ENCODE data around the gene ERFE.

Gene ERFE

GRCh38 chr2:238141541-238142318, 17.0 kb upstream of the ERFE start:
- Mint-ChIP-seq H3K9me3 (no peaks in the 10 kb centered on the region), H3K4me1 (peaks cover 3% of the 10 kb centered on the region), H3K27ac (no peak overlapping the region), H3K27me3 (no peaks in the 10 kb centered on the region), H3K36me3 (ENCODE audit: low read depth) (no peaks in the 10 kb centered on the region), H3K4me3 (no peak overlapping the region)
- no peak for ATAC-seq
- no peak for DNase-seq

GRCh38 chr2:238142382-238143205, 16.2 kb upstream of the ERFE start:
- no peak overlapping the region for H3K27ac Mint-ChIP-seq
- no peak for DNase-seq
- peaks cover 3% of the 10 kb centered on the region for H3K4me1 Mint-ChIP-seq
- H3K36me3 Mint-ChIP-seq (ENCODE audit: low read depth), result no peaks in the 10 kb centered on the region
- no peak overlapping the region for H3K4me3 Mint-ChIP-seq
- no peak for ATAC-seq
- no peaks in the 10 kb centered on the region for H3K9me3 Mint-ChIP-seq
- no peaks in the 10 kb centered on the region for H3K27me3 Mint-ChIP-seq

- Mint-ChIP-seq H3K36me3 (ENCODE audit: low read depth) (no peaks in the 10 kb centered on the region), H3K27ac (no peak overlapping the region), H3K9me3 (no peaks in the 10 kb centered on the region), H3K27me3 (no peaks in the 10 kb centered on the region), H3K4me1 (peaks cover 3% of the 10 kb centered on the region), H3K4me3 (no peak overlapping the region)
- ATAC-seq (no peak), DNase-seq (peak; percentile 26)
Measured at GRCh38 chr2:238143239-238143951, 15.4 kb upstream of the ERFE start.

DNA sequence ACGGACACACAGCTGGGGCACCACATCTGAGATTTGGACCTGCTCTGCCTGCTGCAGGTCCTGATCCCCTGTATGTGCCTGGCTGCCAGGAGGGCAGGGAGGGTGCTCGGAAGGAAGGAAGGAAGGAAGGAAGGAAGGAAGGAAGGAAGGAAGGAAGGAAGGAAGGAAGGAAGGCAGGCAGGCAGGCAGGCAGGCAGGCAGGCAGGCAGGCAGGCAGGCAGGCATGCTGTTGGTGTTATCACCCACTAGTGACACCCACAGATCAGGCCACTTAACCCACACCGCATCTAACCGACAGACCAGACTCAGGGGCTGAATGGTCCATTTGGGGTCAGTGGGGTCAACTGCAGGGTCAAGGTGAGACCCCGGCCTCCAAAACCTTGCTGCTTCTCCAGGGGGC, 14.5 kb upstream of the ERFE start:
- ATAC-seq (no peak), DNase-seq (no peak)
- Mint-ChIP-seq H3K4me3 (no peak overlapping the region), H3K9me3 (no peaks in the 10 kb centered on the region), H3K36me3 (ENCODE audit: low read depth) (no peaks in the 10 kb centered on the region), H3K27me3 (no peaks in the 10 kb centered on the region), H3K27ac (no peak overlapping the region), H3K4me1 (peaks cover 3% of the 10 kb centered on the region)

DNA sequence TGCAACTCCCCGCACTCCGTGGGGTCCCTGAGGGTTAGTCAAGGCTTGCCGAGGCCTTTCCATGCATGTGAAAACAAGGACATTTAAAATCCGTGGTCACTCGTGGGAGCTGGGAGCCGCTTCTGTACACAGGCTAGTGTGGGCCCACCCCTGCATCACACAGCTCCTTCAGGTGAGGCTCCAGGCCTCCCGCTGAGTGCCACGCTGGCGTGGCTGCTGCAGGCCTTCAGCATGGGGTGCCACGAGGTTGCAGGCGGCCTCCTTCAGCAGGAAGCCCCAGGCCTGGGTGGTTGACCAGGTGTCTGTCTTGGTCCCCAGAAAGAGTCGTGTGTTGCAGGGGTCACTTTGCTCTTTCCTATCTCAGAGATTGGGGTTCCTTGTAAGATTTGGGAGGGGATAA, 13.7 kb upstream of the ERFE start:
- no peaks in the 10 kb centered on the region for H3K36me3 Mint-ChIP-seq (ENCODE audit: low read depth)
- H3K27ac Mint-ChIP-seq, result no peak overlapping the region
- ATAC-seq (no peak), DNase-seq (no peak)
- H3K4me3 Mint-ChIP-seq, result no peak overlapping the region
- no peaks in the 10 kb centered on the region for H3K9me3 Mint-ChIP-seq
- H3K4me1 Mint-ChIP-seq, result peaks cover 3% of the 10 kb centered on the region
- no peaks in the 10 kb centered on the region for H3K27me3 Mint-ChIP-seq

DNA sequence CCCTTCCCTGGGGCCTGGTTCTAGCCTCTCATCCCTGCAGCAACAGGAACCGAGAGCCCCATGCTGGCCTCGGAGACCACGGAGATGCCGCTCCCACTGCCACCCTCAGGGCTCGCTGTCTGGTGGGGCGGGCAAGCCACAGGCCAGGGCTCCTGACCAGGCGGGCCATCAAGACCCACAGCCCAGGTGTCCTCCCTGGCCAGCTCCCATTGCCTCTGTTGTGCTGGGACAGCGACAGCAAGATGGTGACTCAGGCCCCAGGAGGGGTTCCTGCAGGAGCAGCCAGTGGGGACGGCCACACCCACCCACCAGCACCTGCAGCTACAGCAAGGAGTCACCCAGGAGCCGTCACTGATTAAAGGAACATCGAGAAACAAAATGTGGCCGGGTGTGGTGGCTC, 12.9 kb upstream of the ERFE start:
- Mint-ChIP-seq H3K36me3 (ENCODE audit: low read depth) (no peaks in the 10 kb centered on the region), H3K9me3 (no peaks in the 10 kb centered on the region), H3K27me3 (no peaks in the 10 kb centered on the region), H3K4me3 (no peak overlapping the region), H3K27ac (no peak overlapping the region), H3K4me1 (peaks cover 3% of the 10 kb centered on the region)
- ATAC-seq (no peak), DNase-seq (no peak)

DNA sequence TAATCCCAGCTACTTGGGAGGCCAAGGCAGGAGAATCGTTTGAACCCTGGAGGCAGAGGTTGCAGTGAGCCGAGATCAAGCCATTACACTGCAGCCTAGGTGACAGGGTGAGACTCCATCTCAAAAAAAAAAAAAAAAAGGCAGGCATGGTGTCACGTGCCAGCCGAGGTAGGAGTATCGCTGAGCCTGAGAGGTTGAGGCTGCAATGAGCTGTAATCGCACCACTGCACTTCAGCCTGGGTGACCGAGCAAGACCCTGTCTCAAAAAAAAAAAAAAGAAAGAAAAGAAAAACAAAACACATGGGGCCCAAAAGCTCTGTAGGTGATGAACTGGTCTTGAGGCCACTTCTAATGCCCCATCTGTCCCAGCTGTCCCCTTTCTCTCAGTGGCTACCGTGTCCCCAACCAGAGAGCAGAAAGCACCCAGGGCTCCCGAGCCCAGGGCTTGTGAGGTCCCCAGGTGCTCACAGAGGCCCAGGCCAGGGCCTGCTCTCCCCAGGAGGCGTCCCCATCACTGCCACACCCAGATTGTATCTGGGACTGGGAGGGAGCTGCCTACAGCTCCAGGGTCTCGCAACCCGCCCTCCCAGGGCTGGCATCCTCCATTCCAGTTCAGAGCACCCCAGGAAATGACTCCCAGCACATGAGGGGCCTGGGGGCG, 11.8 kb upstream of the ERFE start:
- Mint-ChIP-seq H3K9me3 (no peaks in the 10 kb centered on the region), H3K4me1 (no peaks in the 10 kb centered on the region), H3K4me3 (no peak overlapping the region), H3K27me3 (no peaks in the 10 kb centered on the region), H3K36me3 (ENCODE audit: low read depth) (no peaks in the 10 kb centered on the region), H3K27ac (no peak overlapping the region)
- ATAC-seq (no peak), DNase-seq (no peak)

DNA sequence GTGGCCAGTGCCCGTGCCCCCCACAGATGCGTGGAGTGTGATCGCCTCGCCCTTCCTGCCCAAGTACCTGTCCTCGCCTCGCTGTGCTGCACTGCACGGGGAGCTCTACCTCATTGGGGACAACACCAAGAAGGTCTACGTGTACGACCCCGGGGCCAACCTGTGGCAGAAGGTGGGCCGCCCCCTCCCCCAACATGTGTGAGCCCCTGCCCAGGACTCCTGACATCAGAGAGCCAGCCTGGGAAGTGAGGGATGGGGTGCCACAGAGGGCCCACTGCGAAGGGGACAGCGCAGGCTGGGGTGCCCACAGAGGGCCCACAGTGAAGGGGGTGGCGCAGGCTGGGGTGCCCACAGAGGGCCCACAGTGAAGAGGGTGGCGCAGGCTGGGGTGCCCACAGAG, 9.8 kb upstream of the ERFE start:
- no peaks in the 10 kb centered on the region for H3K9me3 Mint-ChIP-seq
- no peaks in the 10 kb centered on the region for H3K36me3 Mint-ChIP-seq (ENCODE audit: low read depth)
- DNase-seq (no peak), ATAC-seq (no peak)
- H3K4me3 Mint-ChIP-seq, result no peak overlapping the region
- H3K4me1 Mint-ChIP-seq, result no peaks in the 10 kb centered on the region
- H3K27ac Mint-ChIP-seq, result no peak overlapping the region
- no peaks in the 10 kb centered on the region for H3K27me3 Mint-ChIP-seq

GRCh38 chr2:238149841-238150572, 8.8 kb upstream of the ERFE start:
- no peaks in the 10 kb centered on the region for H3K9me3 Mint-ChIP-seq
- H3K36me3 Mint-ChIP-seq (ENCODE audit: low read depth), result no peaks in the 10 kb centered on the region
- H3K27me3 Mint-ChIP-seq, result no peaks in the 10 kb centered on the region
- ATAC-seq (no peak), DNase-seq (no peak)
- H3K4me3 Mint-ChIP-seq, result no peak overlapping the region
- H3K27ac Mint-ChIP-seq, result no peak overlapping the region
- H3K4me1 Mint-ChIP-seq, result no peaks in the 10 kb centered on the region

GRCh38 chr2:238150686-238151085, 8.1 kb upstream of the ERFE start:
- Mint-ChIP-seq H3K27ac (no peak overlapping the region), H3K27me3 (no peaks in the 10 kb centered on the region), H3K4me3 (no peak overlapping the region), H3K36me3 (ENCODE audit: low read depth) (no peaks in the 10 kb centered on the region), H3K9me3 (no peaks in the 10 kb centered on the region), H3K4me1 (no peaks in the 10 kb centered on the region)
- ATAC-seq (no peak), DNase-seq (no peak)

- H3K4me3 Mint-ChIP-seq, result no peak overlapping the region
- H3K27me3 Mint-ChIP-seq, result no peaks in the 10 kb centered on the region
- no peak for ATAC-seq
- H3K4me1 Mint-ChIP-seq, result no peaks in the 10 kb centered on the region
- no peak overlapping the region for H3K27ac Mint-ChIP-seq
- no peaks in the 10 kb centered on the region for H3K9me3 Mint-ChIP-seq
- no peak for DNase-seq
- no peaks in the 10 kb centered on the region for H3K36me3 Mint-ChIP-seq (ENCODE audit: low read depth)
Measured at GRCh38 chr2:238151205-238151604, 7.6 kb upstream of the ERFE start.

- ATAC-seq (no peak), DNase-seq (no peak)
- Mint-ChIP-seq H3K36me3 (ENCODE audit: low read depth) (no peaks in the 10 kb centered on the region), H3K4me3 (no peak overlapping the region), H3K4me1 (no peaks in the 10 kb centered on the region), H3K27me3 (no peaks in the 10 kb centered on the region), H3K9me3 (no peaks in the 10 kb centered on the region), H3K27ac (no peak overlapping the region)
Measured at GRCh38 chr2:238151628-238152235, 7.0 kb upstream of the ERFE start.

- no peak overlapping the region for H3K27ac Mint-ChIP-seq
- no peaks in the 10 kb centered on the region for H3K9me3 Mint-ChIP-seq
- ATAC-seq, result no peak
- peaks cover 2% of the 10 kb centered on the region for H3K27me3 Mint-ChIP-seq
- H3K4me1 Mint-ChIP-seq, result no peaks in the 10 kb centered on the region
- H3K4me3 Mint-ChIP-seq, result no peak overlapping the region
- no peaks in the 10 kb centered on the region for H3K36me3 Mint-ChIP-seq (ENCODE audit: low read depth)
- DNase-seq, result no peak
Measured at GRCh38 chr2:238152771-238153688, 5.7 kb upstream of the ERFE start.
